Muscle of back (tissue), 11 donors: ENCODE data around the gene CEP126. TPM values are rescaled to one million over a fixed set of nuclear protein-coding genes. Genes with fewer than 3 reads are reported as not detected.

ENCODE experiments used
- DNase-seq, 3 donors: peaks; one replicate each; pipeline versions ENCODE4 v3.0.0 to v3.0.0-alpha.2; 2013
- polyA plus RNA-seq, 10 donors: library from polyadenylated mRNA; unstranded; fragments of 120-200 nt; gene quantifications; one replicate each; pipeline ENCODE4 v1.2.1, GENCODE V29; 2013; ENCODE audit not compliant: insufficient read length in 10 of 10

The CEP126 gene
- polyA plus RNA-seq, 10 donors = 2.7 to 7.5 (median 4.3) TPM

DNA sequence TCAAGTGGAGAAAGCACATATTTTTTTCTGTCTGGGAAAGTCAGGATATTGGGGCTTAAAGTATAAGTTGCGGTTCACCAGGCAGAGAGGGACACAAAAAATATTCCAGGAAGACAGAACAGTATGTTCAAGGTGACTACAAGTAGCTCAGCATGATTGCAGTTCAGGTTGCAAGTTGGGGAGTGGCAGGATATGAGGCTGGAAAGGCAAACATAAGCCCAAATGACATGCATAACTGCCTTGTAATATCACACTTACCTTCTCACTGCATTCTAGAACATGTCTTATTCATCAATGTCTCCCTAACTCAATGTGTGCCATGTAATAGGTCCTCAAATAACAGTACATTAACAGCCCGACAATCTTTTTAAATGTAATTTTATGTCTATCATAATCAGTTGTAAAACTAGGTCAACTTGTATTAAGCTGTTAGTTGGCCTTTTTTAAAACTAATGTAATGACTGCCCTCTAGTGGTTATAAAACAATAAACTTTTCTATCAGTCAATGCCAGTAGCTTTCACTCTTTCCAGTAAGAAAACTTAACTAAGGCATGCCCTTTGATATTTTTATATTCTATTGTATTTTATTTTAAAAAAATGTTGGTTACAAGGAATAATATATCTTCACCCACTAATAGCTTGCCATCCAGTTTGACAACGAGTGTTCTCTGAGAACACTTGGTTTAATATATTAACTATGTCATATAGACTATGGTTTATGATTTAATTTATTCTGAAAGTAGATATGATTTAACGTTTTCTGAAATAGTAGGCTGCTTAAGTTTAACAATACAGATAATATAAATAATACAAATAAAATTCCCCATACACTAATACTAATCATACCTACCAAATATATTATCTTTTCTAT lies 93.0 kb downstream of the CEP126 start:
- peak; percentile 42 to 62 (median 43) for DNase-seq

DNA sequence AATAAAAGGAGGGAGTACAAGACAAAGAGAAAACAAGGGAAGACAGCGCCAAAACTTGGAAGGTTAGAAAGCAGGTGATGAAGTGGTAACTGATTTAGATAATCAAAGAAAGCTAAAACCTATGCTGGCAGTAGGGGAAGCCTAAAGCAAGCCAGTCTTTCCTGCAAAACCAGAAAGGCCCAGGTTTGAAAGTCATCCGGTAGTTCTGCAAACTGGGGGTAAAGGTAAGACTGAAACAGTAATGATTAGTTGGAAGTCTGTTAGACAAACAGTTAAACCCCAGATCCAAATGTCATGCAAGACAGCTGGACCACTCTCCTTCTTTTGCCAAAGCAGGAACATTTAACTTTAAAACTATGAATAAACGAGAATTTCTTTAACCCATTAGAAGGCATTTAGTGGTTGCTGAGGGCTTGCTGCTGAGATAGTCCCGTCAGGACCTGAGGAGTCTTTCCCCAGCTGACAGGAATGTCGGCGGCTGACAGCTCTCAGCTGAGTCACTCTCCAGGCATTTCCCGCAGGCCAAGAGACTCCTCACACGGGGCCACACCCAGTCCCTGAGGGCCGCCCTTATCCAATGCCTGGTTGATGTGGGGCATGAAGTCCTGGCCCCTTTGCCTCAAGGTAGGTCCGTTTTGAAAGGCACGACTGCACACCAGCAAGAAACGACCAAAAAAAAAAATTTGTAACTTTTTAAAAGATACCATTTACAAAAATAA lies 96.1 kb downstream of the CEP126 start:
- DNase-seq = peak; percentile 25 to 84 (median 51)

DNA sequence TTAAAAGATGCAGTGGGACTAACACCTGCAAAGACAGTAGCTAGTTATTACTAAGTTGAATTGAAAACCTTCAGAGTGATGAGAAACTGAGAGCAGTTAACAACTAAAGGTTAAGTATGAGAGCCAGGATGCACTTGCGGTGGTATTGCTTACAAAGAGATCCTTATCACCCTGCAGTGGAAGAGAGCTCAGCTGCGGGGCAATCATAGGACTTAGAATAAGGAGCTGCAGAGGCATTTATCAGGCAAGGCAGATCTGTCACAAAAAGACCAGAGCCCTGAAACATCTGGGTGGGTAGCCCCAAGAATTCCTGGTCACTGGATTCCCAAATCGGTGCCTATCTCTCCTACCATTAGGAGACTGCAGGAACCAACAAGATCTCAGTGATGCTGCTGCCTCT lies 98.1 kb downstream of the CEP126 start:
- DNase-seq = no peak

DNA sequence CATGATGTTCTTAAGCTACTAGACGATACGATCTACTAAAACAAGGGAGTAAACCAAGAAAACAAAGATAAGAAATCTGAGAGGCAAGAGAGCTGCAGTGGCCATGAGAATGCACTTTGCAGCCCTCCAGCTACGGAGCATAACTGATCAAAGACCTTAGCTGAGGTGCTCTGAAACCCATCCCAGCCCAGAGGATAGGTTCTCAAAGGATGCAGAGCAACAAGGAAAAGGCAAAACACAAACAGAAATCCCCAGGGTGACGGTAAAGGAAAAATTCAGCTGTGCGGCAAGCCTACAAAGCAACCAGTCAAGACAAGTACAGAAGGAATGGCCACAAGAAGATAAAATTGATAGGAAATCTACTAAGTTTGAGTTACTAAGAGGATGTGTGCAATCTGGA lies 99.9 kb downstream of the CEP126 start:
- DNase-seq = no peak

DNA sequence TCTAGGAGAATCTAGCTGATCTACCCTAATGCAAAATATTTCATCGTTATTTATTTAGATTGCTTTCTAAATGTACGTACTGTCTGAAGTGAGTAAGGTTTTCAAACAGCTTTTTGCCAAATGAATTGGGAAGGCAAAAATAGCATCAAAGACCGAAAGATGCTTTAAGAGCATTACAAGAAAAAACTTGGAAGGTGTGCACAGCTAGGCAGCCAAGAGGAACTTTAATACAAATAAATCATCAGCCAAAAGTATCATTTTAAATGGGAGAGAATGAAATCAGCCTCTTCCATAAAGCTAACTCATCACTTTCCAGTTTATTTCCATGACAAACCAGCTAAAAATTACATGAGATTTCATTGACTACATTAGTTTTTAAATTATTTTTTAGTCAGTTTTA lies 102.2 kb downstream of the CEP126 start:
- DNase-seq = peak; percentile 26 to 68 (median 48)

DNA sequence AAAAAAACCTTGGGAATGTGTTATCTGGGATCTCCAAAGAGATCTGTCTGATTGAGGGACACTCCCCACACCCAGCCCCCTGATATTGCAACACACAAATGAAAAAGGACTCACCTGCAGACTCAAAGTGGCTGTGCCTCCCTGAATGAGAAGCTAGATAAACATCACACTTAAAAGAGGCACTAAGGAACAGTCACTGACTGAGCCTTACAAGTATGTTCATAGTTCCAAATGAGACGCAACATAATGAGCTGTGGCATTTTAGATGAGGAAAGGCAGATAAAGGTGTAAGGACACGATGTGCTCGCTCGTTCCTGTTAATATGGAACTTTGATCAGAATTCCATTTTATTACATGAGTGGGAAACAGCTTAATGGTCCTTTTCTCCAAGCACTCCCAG lies 111.4 kb downstream of the CEP126 start:
- DNase-seq = no peak

DNA sequence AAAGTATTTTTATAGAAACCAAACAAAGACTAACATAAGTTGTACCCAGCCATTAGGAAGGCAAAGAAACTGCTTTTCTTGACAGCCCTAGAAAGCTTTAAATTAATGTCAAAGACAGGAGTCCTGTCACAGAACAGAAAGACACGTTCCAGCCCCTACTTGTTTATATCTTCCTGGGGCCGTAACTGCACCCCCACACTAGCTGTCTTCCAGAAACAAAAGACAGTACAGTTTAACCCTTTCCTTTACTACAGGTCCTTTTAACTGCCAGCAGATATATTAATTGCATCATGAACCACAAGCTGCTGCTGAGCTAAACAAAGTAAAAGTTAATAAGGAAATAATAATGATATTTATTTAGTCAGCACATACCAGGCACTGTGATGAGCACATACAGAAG lies 112.1 kb downstream of the CEP126 start:
- DNase-seq = no peak

DNA sequence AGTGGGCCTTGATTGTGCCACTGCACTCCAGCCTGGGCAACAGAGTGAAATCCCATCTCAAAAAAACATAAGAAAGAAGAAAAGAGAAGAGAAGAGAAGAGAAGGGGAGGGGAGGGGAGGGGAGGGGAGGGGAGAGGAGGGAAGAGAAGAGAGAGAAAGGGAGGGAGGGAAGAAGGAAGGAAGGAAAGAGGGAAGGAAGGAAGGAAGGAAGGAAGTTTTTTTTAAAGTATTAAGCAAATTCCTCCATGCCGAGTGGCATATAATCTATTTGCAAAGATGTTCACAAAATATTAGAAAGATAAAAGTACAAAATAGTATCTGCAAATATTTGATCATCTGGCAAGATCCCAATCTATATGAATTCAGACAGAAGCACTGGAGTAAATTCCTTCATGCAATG lies 121.9 kb downstream of the CEP126 start:
- DNase-seq = no peak

DNA sequence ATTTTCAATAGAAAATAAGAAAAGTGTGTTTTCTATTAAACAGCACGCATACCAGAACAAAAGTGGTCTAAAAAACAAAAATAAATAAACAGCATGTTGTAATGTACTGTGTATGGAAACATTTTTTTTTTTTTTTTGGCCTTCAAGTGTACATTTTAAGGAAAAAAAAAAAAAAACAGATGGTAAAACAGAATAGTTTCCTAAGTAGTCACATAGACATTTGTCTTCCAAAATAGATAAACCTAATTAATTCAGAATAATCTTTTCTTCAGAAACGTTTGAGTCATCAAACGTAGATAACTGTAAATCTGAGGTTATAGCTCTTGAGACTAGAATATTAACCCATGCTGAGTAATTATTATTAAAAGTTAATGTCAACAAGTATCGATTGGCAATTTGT lies 132.0 kb downstream of the CEP126 start:
- DNase-seq = peak in 2 of 3 donors; percentile 8 to 28

DNA sequence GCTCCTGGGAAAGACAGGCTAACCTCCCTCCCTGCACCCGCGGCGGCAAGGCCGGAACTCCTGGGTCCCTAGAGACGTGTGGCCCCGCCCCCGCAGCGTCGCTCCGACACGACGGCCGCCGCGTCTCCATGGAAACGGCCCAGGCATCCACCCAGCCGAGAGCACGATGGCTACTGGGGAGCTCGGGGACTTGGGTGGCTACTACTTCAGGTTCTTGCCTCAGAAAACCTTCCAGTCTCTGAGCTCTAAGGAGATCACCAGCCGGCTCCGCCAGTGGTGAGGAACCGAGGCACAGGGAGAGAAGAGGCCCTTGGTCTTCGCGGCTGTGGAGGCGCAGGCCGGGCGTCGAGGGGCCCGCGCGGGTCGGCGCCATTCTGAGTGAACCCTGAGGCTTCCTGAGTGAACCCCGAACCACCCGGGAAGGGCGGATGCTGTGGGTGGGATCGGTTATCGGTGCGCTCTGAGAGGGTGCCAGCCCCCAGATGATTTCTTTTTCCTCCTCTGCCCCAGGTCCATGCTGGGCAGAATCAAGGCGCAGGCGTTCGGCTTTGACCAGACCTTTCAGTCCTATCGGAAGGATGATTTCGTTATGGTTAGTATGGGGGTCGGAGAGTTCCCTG lies 132.6 kb downstream of the CEP126 start, which contains the start of gene CFAP300:
TSS of gene CFAP300 (plus strand) at position 133 of the 620 bp plus-strand sequence. CDS start at position 167, 34 bp downstream.
- peak; percentile 83 to 96 (median 87) for DNase-seq

Other genes with a start within 250 kb of the CEP126 start
- gene ANGPTL5, start 1.5 kb downstream of the CEP126 start, polyA plus RNA-seq = 1 to 10 TPM in 6 of 10 donors, under 1 TPM in 4; 0.14 to 5.3 (median 2.1) TPM
- 1 to 10 TPM; 1.3 to 3.4 (median 2.0) TPM for gene CFAP300, start 132.4 kb downstream of the CEP126 start, polyA plus RNA-seq
- 10 to 100 TPM; 64.4 to 99.7 (median 76.7) TPM for gene YAP1, start 195.4 kb downstream of the CEP126 start, polyA plus RNA-seq